HepG2 (cell line): ENCODE data around the gene DNAJB12. TPM values are rescaled to one million over a fixed set of nuclear protein-coding genes. Genes with fewer than 3 reads are reported as not detected.

Experiments used
- BRD4 ChIP-seq: sonication (generic); formaldehyde crosslinking; IDR thresholded peaks from 2 replicates; pipeline ENCODE4 v1.4.0; 2020; ENCODE audit warnings: missing genetic modification reagents
- ESRRA ChIP-seq: sonication (generic); formaldehyde crosslinking; IDR thresholded peaks from 2 replicates; pipeline ENCODE4 v1.5.1; 2020; ENCODE audit warnings: mild to moderate bottlenecking, low read depth, missing genetic modification reagents
- HCFC1 ChIP-seq: fragments of 150-350 bp; IDR thresholded peaks from 2 replicates; pipeline ENCODE4 v1.6.1; 2014; ENCODE audit warnings: low read depth, low read length
- HDAC6 ChIP-seq: fragments of 200-600 bp; sonication (generic); IDR thresholded peaks from 2 replicates; pipeline ENCODE4 v1.7.0; 2017; ENCODE audit warnings: mild to moderate bottlenecking, antibody characterized with exemption, low read length, low read depth
- NAIF1 ChIP-seq: sonication (generic); formaldehyde crosslinking; IDR thresholded peaks from 2 replicates; pipeline ENCODE4 v1.5.0; 2020; ENCODE audit warnings: mild to moderate bottlenecking, missing genetic modification reagents, borderline replicate concordance
- NONO ChIP-seq, 2 experiments: fragments of 450-650 bp in 1 of 2; sonication (generic) in 1 of 2; formaldehyde crosslinking in 1 of 2; IDR thresholded peaks in 1 of 2; conservative IDR thresholded peaks in 1 of 2; 2 replicates each; pipeline versions ENCODE4 v1.6.1 to v1.8.0; 2017 to 2022; ENCODE audit warnings: mild to moderate bottlenecking in 1 of 2, missing genetic modification reagents in 1 of 2, moderate library complexity in 1 of 2
- PAWR ChIP-seq: sonication (generic); formaldehyde crosslinking; IDR thresholded peaks from 2 replicates; pipeline ENCODE4 v1.4.0; 2020; ENCODE audit warnings: missing genetic modification reagents, mild to moderate bottlenecking, borderline replicate concordance
- PBX3 ChIP-seq: sonication (generic); formaldehyde crosslinking; IDR thresholded peaks from 2 replicates; pipeline ENCODE4 v1.8.1; 2023; ENCODE audit warnings: missing genetic modification reagents, inconsistent platforms, borderline replicate concordance
- SAFB2 ChIP-seq: sonication (generic); formaldehyde crosslinking; IDR thresholded peaks from 2 replicates; pipeline ENCODE4 v1.5.1; 2020; ENCODE audit warnings: missing genetic modification reagents, low read depth, mild to moderate bottlenecking, borderline replicate concordance
- TBX3 ChIP-seq: fragments of 450-650 bp; IDR thresholded peaks from 2 replicates; pipeline ENCODE4 v1.6.1; 2017; ENCODE audit warnings: antibody characterized with exemption, mild to moderate bottlenecking, inconsistent platforms, borderline replicate concordance
- TGIF2 ChIP-seq: IDR thresholded peaks from 2 replicates; pipeline ENCODE4 v1.6.1; 2016; ENCODE audit warnings: control low read depth, missing compliant biosample characterization
- TRIM24 ChIP-seq: sonication (generic); formaldehyde crosslinking; IDR thresholded peaks from 2 replicates; pipeline ENCODE4 v1.8.0; 2022; ENCODE audit warnings: mild to moderate bottlenecking, missing genetic modification reagents
- XRCC5 ChIP-seq: fragments of 200-400 bp; formaldehyde crosslinking; optimal IDR thresholded peaks from 2 replicates; pipeline ENCODE3; 2017; ENCODE audit warnings: mild to moderate bottlenecking, low read length
- ZNF101 ChIP-seq: sonication (generic); formaldehyde crosslinking; IDR thresholded peaks from 2 replicates; pipeline ENCODE4 v1.4.0; 2020; ENCODE audit warnings: mild to moderate bottlenecking, low read depth, missing genetic modification reagents, borderline replicate concordance
- ZNF484 ChIP-seq: sonication (generic); formaldehyde crosslinking; IDR thresholded peaks from 2 replicates; pipeline ENCODE4 v1.5.1; 2020; ENCODE audit warnings: mild to moderate bottlenecking, low read depth, missing genetic modification reagents, borderline replicate concordance
- ZNF674 ChIP-seq: sonication (generic); formaldehyde crosslinking; IDR thresholded peaks from 2 replicates; pipeline ENCODE4 v1.5.0; 2020; ENCODE audit warnings: low read depth, mild to moderate bottlenecking, missing genetic modification reagents
- ZSCAN9 ChIP-seq: IDR thresholded peaks from 2 replicates; pipeline ENCODE4 v1.6.1; 2016; ENCODE audit warnings: borderline replicate concordance
- polyA plus RNA-seq, 8 experiments: library from polyadenylated mRNA; depleted of rRNA in 3 of 8; stranded (reverse) in 7 of 8; unstranded in 1 of 8; fragments of >200 nt; fragmentation: Illumina TruSeq in 4 of 8; extraction: Trizol in 4 of 8; gene quantifications; 2 replicates each; pipeline versions ENCODE4 v1.2.1 to v1.2.3, GENCODE V29; 2011 to 2016; ENCODE audit warnings: low read depth in 4 of 8, missing spikeins in 1 of 8, mixed read lengths in 1 of 8; ENCODE audit not compliant: insufficient read depth in 1 of 8
- total RNA-seq, 5 experiments: library from RNA; depleted of rRNA; stranded (reverse); fragments of >200 nt; fragmentation: Illumina TruSeq; extraction: Trizol; gene quantifications; 2 replicates each; pipeline ENCODE4 v1.2.3, GENCODE V29; 2016; ENCODE audit warnings: low read depth in 1 of 5
- TF ChIP-seq, protein P1 (sequence below): sonication (generic); formaldehyde crosslinking; IDR thresholded peaks from 2 replicates; pipeline ENCODE4 v1.4.0; 2020; ENCODE audit warnings: missing genetic modification reagents
- TF ChIP-seq, protein P2 (sequence below): sonication (generic); formaldehyde crosslinking; IDR thresholded peaks from 2 replicates; pipeline ENCODE4 v1.5.1; 2020; ENCODE audit warnings: missing genetic modification reagents, mild to moderate bottlenecking, borderline replicate concordance
- TF ChIP-seq, protein P3 (sequence below): sonication (generic); formaldehyde crosslinking; IDR thresholded peaks from 2 replicates; pipeline ENCODE4 v1.4.0; 2020; ENCODE audit warnings: missing genetic modification reagents
- TF ChIP-seq, protein P4 (sequence below): sonication (generic); formaldehyde crosslinking; IDR thresholded peaks from 2 replicates; pipeline ENCODE4 v1.4.0; 2020; ENCODE audit warnings: mild to moderate bottlenecking, missing genetic modification reagents

Gene DNAJB12
- total and polyA plus RNA-seq, 2 of the 13 experiments (the other 11 are each of a cell fraction or from before 2014, with no cell fraction given) = 10.8 to 18.2 TPM

DNA sequence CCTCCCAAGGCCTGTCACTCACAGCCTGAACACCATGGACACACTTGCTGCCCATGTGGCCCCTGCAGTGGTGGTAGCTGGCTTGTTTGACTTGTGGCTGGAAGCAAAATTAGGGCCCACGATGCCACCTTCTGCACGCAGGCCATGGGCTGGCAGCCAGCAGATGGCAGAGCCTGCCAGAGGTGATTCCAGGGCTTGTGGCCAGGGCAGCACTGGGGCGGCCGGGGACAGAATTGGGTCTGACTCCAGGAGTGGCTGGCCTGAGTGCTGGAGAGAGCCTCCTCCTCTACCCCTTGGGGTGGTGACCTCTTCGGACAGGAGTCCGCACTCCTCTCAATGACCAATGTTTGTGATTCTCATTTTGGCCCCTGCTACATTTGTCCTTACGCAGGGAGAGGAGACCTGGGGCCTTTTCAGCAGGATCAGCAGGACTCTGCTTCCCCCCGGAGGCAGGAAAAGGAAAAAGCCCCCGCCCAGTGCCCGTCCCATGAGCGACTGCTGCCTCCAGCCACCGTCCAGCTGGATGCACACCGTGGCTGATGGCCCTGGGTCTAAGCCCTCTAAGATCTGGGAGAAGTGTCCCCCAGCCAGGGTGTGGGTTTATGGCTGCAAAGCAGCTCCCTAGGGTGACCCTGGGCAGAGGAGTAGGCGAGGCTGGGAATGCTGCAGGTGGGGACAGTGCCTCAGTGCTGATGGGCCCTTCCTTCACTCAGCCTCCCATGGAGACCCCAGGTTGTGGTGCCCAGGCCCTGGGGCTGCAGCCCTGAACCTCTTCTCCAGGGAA, 26.5 kb downstream of the DNAJB12 start (continued):
- TF ChIP-seq, protein P1, sequence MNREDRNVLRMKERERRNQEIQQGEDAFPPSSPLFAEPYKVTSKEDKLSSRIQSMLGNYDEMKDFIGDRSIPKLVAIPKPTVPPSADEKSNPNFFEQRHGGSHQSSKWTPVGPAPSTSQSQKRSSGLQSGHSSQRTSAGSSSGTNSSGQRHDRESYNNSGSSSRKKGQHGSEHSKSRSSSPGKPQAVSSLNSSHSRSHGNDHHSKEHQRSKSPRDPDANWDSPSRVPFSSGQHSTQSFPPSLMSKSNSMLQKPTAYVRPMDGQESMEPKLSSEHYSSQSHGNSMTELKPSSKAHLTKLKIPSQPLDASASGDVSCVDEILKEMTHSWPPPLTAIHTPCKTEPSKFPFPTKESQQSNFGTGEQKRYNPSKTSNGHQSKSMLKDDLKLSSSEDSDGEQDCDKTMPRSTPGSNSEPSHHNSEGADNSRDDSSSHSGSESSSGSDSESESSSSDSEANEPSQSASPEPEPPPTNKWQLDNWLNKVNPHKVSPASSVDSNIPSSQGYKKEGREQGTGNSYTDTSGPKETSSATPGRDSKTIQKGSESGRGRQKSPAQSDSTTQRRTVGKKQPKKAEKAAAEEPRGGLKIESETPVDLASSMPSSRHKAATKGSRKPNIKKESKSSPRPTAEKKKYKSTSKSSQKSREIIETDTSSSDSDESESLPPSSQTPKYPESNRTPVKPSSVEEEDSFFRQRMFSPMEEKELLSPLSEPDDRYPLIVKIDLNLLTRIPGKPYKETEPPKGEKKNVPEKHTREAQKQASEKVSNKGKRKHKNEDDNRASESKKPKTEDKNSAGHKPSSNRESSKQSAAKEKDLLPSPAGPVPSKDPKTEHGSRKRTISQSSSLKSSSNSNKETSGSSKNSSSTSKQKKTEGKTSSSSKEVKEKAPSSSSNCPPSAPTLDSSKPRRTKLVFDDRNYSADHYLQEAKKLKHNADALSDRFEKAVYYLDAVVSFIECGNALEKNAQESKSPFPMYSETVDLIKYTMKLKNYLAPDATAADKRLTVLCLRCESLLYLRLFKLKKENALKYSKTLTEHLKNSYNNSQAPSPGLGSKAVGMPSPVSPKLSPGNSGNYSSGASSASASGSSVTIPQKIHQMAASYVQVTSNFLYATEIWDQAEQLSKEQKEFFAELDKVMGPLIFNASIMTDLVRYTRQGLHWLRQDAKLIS (CRISPR knock-in tag) = no peak
- TF ChIP-seq ZNF674 (CRISPR knock-in tag) (no peak), PAWR (CRISPR knock-in tag) (no peak), NAIF1 (CRISPR knock-in tag) (no peak), XRCC5 (peak; percentile 46), TRIM24 (CRISPR knock-in tag) (no peak), PBX3 (CRISPR knock-in tag) (no peak), TBX3 (no peak), ZSCAN9 (CRISPR knock-in tag) (no peak), SAFB2 (CRISPR knock-in tag) (no peak), TGIF2 (CRISPR knock-in tag) (no peak), HDAC6 (no peak), ZNF484 (no peak), ZNF101 (CRISPR knock-in tag) (no peak), BRD4 (CRISPR knock-in tag) (no peak), ESRRA (CRISPR knock-in tag) (no peak), HCFC1 (no peak), NONO (IDR thresholded peaks at IDR 0.05) (no peak), NONO (CRISPR knock-in tag; conservative IDR thresholded peaks at IDR 0.05) (peak; percentile 49; the same call in 1 of the 2 replicates)
- TF ChIP-seq, protein P2, sequence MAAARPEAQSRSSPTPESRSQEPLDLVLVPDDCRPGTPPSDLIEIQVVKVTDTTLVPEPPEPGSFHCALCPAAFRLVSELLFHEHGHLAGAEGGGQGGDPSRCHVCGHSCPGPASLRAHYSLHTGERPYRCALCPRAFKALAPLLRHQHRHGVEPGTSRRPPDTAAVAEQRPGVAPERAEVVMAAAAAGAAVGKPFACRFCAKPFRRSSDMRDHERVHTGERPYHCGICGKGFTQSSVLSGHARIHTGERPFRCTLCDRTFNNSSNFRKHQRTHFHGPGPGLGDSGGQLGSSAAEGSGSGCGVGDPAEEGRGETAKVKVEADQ (CRISPR knock-in tag) = peak; percentile 55; the same call in 1 of the 2 replicates
- TF ChIP-seq, protein P3, sequence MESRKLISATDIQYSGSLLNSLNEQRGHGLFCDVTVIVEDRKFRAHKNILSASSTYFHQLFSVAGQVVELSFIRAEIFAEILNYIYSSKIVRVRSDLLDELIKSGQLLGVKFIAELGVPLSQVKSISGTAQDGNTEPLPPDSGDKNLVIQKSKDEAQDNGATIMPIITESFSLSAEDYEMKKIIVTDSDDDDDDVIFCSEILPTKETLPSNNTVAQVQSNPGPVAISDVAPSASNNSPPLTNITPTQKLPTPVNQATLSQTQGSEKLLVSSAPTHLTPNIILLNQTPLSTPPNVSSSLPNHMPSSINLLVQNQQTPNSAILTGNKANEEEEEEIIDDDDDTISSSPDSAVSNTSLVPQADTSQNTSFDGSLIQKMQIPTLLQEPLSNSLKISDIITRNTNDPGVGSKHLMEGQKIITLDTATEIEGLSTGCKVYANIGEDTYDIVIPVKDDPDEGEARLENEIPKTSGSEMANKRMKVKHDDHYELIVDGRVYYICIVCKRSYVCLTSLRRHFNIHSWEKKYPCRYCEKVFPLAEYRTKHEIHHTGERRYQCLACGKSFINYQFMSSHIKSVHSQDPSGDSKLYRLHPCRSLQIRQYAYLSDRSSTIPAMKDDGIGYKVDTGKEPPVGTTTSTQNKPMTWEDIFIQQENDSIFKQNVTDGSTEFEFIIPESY (CRISPR knock-in tag) = no peak
- TF ChIP-seq, protein P4, sequence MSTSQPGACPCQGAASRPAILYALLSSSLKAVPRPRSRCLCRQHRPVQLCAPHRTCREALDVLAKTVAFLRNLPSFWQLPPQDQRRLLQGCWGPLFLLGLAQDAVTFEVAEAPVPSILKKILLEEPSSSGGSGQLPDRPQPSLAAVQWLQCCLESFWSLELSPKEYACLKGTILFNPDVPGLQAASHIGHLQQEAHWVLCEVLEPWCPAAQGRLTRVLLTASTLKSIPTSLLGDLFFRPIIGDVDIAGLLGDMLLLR (CRISPR knock-in tag) = no peak
